Hair follicular keratinocyte (primary cell): ENCODE data around the gene CEMIP. TPM values are rescaled to one million over a fixed set of nuclear protein-coding genes. Genes with fewer than 3 reads are reported as not detected.

ENCODE experiments used
- total RNA-seq: library from RNA; depleted of rRNA; stranded (reverse); fragments of >200 nt; gene quantifications from 2 replicates; pipeline ENCODE4 v1.2.3, GENCODE V29; 2015

The CEMIP gene
- total RNA-seq, result 0.39 and 1.1 TPM in 2 replicates

GRCh38 chr15:80778964-80779657 is at the start of gene CEMIP:
TSS of gene CEMIP (plus strand) at chr15:80779370. CDS start at chr15:80873880, 94,510 bp downstream.

GRCh38 chr15:80989518-80990478 is 210.6 kb downstream of the CEMIP start, which contains the start of gene MESD:
TSS of gene MESD (minus strand) at chr15:80989819. CDS start at chr15:80989791, 28 bp downstream.

GRCh38 chr15:81000624-81001151 is 221.5 kb downstream of the CEMIP start, which contains the start of gene TLNRD1:
TSS of gene TLNRD1 (plus strand) at chr15:81000923. CDS start at chr15:81002272, 1,349 bp downstream.

Other genes with a start within 250 kb of the CEMIP start
- 9.2 and 9.7 TPM in 2 replicates for gene ABHD17C, start 84.1 kb upstream of the CEMIP start, total RNA-seq
- 22.7 and 28.3 TPM in 2 replicates for gene MESD, start 210.4 kb downstream of the CEMIP start, total RNA-seq
- gene TLNRD1, start 221.6 kb downstream of the CEMIP start, total RNA-seq, result 24.0 and 28.1 TPM in 2 replicates